B cell (primary cell): ENCODE measurements around the gene ZBTB16.

ENCODE experiments used
- EZH2 ChIP-seq: IDR thresholded peaks from 2 replicates; pipeline ENCODE4 v1.6.1; 2012; ENCODE audit warnings: borderline replicate concordance, low read depth, mild to moderate bottlenecking, moderate library complexity, low read length; ENCODE audit not compliant: insufficient read depth, poor library complexity, severe bottlenecking
- TF ChIP-seq, protein P1 (sequence below): fragments of 200-600 bp; IDR thresholded peaks from one replicate; pipeline ENCODE4 v1.8.0; 2022; ENCODE audit warnings: antibody characterized with exemption, mild to moderate bottlenecking

DNA sequence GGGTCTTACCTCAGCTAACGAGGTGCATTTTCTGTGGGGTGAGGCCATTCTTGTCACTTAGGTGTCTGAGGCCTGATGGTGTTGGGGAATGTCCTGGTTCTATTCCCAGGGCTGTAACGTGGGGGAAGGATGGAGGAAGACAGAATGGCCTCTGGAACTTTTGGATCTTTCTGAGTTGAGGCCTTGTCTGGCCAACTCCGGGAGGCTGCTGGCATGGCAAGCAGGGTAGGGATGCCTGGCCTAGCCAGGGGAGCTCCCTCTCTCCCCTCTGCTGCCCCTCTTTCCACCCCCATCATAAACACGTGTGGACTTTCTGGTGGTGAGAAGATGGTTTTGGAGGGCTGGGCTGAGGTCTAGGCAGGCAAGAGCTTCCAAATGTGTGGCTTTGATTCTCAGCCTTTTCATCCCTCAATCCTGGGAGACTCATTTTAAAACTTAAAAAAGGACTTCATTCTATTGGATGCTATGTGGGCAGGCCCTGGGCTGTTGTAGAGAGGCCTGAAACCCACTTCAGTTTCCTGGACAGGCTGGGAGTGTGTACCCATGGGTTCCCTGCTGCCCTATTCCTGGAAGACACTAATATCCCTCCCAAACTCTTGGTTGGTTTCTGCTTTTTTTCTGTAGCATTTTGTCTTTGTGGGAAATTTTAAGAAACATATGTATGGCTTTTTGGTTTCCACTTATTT, 30.9 kb downstream of the ZBTB16 start:
- TF ChIP-seq, protein P1, sequence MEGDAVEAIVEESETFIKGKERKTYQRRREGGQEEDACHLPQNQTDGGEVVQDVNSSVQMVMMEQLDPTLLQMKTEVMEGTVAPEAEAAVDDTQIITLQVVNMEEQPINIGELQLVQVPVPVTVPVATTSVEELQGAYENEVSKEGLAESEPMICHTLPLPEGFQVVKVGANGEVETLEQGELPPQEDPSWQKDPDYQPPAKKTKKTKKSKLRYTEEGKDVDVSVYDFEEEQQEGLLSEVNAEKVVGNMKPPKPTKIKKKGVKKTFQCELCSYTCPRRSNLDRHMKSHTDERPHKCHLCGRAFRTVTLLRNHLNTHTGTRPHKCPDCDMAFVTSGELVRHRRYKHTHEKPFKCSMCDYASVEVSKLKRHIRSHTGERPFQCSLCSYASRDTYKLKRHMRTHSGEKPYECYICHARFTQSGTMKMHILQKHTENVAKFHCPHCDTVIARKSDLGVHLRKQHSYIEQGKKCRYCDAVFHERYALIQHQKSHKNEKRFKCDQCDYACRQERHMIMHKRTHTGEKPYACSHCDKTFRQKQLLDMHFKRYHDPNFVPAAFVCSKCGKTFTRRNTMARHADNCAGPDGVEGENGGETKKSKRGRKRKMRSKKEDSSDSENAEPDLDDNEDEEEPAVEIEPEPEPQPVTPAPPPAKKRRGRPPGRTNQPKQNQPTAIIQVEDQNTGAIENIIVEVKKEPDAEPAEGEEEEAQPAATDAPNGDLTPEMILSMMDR: no peak
- TF ChIP-seq EZH2: no peak
